ENCODE data around the gene FHOD3. TPM values are rescaled to one million over a fixed set of nuclear protein-coding genes. Genes with fewer than 3 reads are reported as not detected.

FHOD3 gene
- total and polyA plus RNA-seq, 4 donors = 0.57 to 1.3 (median 1.2) TPM; not detected in 1

DNA sequence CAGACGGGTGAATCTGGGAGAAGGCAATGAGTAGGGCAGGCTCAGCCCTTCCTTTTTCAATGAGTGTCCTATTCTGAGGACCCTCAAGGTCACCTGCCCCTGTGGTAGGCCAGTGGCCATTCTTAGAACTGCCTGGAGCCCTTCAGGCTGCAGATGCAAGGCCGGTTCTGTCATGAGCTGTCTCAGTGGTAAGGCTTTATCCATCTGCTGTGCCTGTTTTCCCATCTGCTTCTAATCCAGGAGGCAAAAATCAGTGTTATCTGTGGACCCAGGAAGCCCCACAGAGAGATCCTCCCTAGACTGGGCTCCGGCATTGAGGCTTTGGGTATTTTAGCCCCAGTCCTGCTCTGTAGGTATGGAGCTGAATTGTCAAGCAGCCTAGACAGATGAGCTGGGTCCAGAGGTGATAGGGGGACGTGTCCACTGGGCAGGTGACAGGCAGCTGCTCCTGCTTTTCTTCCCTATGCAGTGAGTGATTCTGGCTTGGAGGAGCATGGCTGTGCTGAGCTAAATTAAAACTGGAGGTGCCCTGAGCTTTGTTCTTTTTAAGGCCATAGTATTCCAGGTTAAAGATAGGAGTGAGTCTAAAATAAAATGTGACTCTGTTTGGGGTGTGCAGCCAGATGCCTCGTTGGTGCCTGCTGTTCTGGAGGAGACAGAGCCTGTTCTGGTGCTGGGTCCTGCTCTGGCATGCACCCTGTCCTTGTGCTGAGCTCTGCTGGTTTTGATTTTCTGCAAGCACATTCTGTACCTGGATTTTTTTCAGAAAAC lies 92.5 kb downstream of the FHOD3 start:
- no peaks in the 10 kb centered on the region for H3K4me1 ChIP-seq (ENCODE audit: control insufficient read depth in 4 of 4, insufficient read depth in 4 of 4, low read length in 3 of 4)
- H3K9me3 ChIP-seq (ENCODE audit: control insufficient read depth in 4 of 4, low read length in 3 of 4) = peaks cover 0 to 5% (median 0%) of the 10 kb centered on the region in 4 donors
- H3K4me3 ChIP-seq (ENCODE audit: low read depth in 1 of 3, low read length in 3 of 3) = no peak overlapping the region
- no peak overlapping the region for H3K27ac ChIP-seq (ENCODE audit: low read depth in 1 of 2, low read length in 2 of 2)
- no peak for DNase-seq (ENCODE audit: low spot score)
- H3K36me3 ChIP-seq (ENCODE audit: control insufficient read depth in 4 of 4, insufficient read depth in 3 of 4, low read depth in 1 of 4, low read length in 3 of 4) = no peaks in the 10 kb centered on the region
- H3K27me3 ChIP-seq (ENCODE audit: control insufficient read depth in 4 of 4, insufficient read depth in 4 of 4, low read length in 3 of 4) = no peaks in the 10 kb centered on the region
- no peak overlapping the region for H3K9ac ChIP-seq (ENCODE audit: low read depth in 1 of 2, low read length in 2 of 2)
- whole genome bisulfite sequencing = 74% methylated on average over 5 of the region's 5 CpGs
- TF ChIP-seq JUND (IDR thresholded peaks at IDR 0.05) (no peak), EGR1 (IDR thresholded peaks at IDR 0.05; ENCODE audit: low read depth in 2 of 2) (no peak), RAD21 (IDR thresholded peaks at IDR 0.05) (no peak), HNF4A (conservative IDR thresholded peaks at IDR 0.05) (no peak), FOXA2 (IDR thresholded peaks at IDR 0.05) (no peak), CTCF (IDR thresholded peaks at IDR 0.05; ENCODE audit: low read depth, low read length, missing input control) (no peak), HNF4G (IDR thresholded peaks at IDR 0.05) (no peak), GABPA (IDR thresholded peaks at IDR 0.05 in 1 of 2, conservative IDR thresholded peaks at IDR 0.05 in 1 of 2) (no peak), ATF3 (IDR thresholded peaks at IDR 0.05) (no peak), TAF1 (conservative IDR thresholded peaks at IDR 0.05) (no peak), RXRA (IDR thresholded peaks at IDR 0.05) (no peak)
- TF ChIP-seq, protein P1, sequence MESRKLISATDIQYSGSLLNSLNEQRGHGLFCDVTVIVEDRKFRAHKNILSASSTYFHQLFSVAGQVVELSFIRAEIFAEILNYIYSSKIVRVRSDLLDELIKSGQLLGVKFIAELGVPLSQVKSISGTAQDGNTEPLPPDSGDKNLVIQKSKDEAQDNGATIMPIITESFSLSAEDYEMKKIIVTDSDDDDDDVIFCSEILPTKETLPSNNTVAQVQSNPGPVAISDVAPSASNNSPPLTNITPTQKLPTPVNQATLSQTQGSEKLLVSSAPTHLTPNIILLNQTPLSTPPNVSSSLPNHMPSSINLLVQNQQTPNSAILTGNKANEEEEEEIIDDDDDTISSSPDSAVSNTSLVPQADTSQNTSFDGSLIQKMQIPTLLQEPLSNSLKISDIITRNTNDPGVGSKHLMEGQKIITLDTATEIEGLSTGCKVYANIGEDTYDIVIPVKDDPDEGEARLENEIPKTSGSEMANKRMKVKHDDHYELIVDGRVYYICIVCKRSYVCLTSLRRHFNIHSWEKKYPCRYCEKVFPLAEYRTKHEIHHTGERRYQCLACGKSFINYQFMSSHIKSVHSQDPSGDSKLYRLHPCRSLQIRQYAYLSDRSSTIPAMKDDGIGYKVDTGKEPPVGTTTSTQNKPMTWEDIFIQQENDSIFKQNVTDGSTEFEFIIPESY (IDR thresholded peaks at IDR 0.05) = no peak
- TF ChIP-seq, protein P2, sequence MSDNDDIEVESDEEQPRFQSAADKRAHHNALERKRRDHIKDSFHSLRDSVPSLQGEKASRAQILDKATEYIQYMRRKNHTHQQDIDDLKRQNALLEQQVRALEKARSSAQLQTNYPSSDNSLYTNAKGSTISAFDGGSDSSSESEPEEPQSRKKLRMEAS (IDR thresholded peaks at IDR 0.05) = no peak
- TF ChIP-seq, protein P3, sequence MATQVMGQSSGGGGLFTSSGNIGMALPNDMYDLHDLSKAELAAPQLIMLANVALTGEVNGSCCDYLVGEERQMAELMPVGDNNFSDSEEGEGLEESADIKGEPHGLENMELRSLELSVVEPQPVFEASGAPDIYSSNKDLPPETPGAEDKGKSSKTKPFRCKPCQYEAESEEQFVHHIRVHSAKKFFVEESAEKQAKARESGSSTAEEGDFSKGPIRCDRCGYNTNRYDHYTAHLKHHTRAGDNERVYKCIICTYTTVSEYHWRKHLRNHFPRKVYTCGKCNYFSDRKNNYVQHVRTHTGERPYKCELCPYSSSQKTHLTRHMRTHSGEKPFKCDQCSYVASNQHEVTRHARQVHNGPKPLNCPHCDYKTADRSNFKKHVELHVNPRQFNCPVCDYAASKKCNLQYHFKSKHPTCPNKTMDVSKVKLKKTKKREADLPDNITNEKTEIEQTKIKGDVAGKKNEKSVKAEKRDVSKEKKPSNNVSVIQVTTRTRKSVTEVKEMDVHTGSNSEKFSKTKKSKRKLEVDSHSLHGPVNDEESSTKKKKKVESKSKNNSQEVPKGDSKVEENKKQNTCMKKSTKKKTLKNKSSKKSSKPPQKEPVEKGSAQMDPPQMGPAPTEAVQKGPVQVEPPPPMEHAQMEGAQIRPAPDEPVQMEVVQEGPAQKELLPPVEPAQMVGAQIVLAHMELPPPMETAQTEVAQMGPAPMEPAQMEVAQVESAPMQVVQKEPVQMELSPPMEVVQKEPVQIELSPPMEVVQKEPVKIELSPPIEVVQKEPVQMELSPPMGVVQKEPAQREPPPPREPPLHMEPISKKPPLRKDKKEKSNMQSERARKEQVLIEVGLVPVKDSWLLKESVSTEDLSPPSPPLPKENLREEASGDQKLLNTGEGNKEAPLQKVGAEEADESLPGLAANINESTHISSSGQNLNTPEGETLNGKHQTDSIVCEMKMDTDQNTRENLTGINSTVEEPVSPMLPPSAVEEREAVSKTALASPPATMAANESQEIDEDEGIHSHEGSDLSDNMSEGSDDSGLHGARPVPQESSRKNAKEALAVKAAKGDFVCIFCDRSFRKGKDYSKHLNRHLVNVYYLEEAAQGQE (IDR thresholded peaks at IDR 0.05) = no peak
